Liver (tissue), 9 donors: Measurements from ENCODE around the gene XKR7. TPM values are rescaled to one million over a fixed set of nuclear protein-coding genes. Genes with fewer than 3 reads are reported as not detected.

Source experiments
- DNase-seq: peaks from one replicate; pipeline ENCODE4 v3.0.0-alpha.2; 2017; ENCODE audit warnings: low spot score
- H3K27ac ChIP-seq, 2 donors: one replicate each; pipeline ENCODE4 v1.7.0; 2013; ENCODE audit warnings: inconsistent platforms in 2 of 2, low read length in 2 of 2, control low read depth in 1 of 2, low read depth in 1 of 2, mild to moderate bottlenecking in 1 of 2
- H3K27me3 ChIP-seq, 4 donors: one replicate each; pipeline versions ENCODE4 v1.6.1 to v1.7.0; 2013; ENCODE audit warnings: low read length in 3 of 4, inconsistent platforms in 1 of 4, mild to moderate bottlenecking in 1 of 4, moderate library complexity in 1 of 4; ENCODE audit not compliant: control insufficient read depth in 4 of 4, insufficient read depth in 4 of 4
- H3K36me3 ChIP-seq, 4 donors: one replicate each; pipeline versions ENCODE4 v1.6.1 to v1.7.0; 2013; ENCODE audit warnings: low read length in 3 of 4, mild to moderate bottlenecking in 3 of 4, low read depth in 1 of 4, moderate library complexity in 1 of 4; ENCODE audit not compliant: control insufficient read depth in 4 of 4, insufficient read depth in 3 of 4
- H3K4me1 ChIP-seq, 4 donors: one replicate each; pipeline versions ENCODE4 v1.6.1 to v1.7.0; 2013; ENCODE audit warnings: low read length in 3 of 4, mild to moderate bottlenecking in 3 of 4, moderate library complexity in 1 of 4; ENCODE audit not compliant: control insufficient read depth in 4 of 4, insufficient read depth in 4 of 4
- H3K4me3 ChIP-seq, 3 donors: one replicate each; pipeline versions ENCODE4 v1.6.1 to v1.7.0; 2013; ENCODE audit warnings: low read length in 3 of 3, control low read depth in 1 of 3, low read depth in 1 of 3, mild to moderate bottlenecking in 1 of 3
- H3K9ac ChIP-seq, 2 donors: one replicate each; pipeline ENCODE4 v1.7.0; 2013; ENCODE audit warnings: low read length in 2 of 2, mild to moderate bottlenecking in 2 of 2, moderate library complexity in 2 of 2, control low read depth in 1 of 2, low read depth in 1 of 2
- H3K9me3 ChIP-seq, 4 donors: one replicate each; pipeline versions ENCODE4 v1.6.1 to v1.7.0; 2013; ENCODE audit warnings: low read length in 3 of 4; ENCODE audit not compliant: control insufficient read depth in 4 of 4
- CTCF ChIP-seq: fragments of 150-350 bp; IDR thresholded peaks from 2 replicates; pipeline ENCODE4 v1.5.1; 2017; ENCODE audit warnings: improper control_type of control experiment, low read depth, low read length; ENCODE audit not compliant: missing input control
- FOXA1 ChIP-seq: IDR thresholded peaks from 2 replicates; pipeline ENCODE4 v1.6.1; 2016; ENCODE audit warnings: antibody characterized with exemption
- FOXA2 ChIP-seq: IDR thresholded peaks from 2 replicates; pipeline ENCODE4 v1.6.1; 2016; ENCODE audit warnings: antibody characterized with exemption
- GABPA ChIP-seq, 2 donors: IDR thresholded peaks in 1 of 2; conservative IDR thresholded peaks in 1 of 2; 2 replicates each; pipeline ENCODE4 v1.6.1; 2016; ENCODE audit warnings: antibody characterized with exemption in 2 of 2, mild to moderate bottlenecking in 1 of 2, moderate library complexity in 1 of 2
- HNF4A ChIP-seq, 2 donors: conservative IDR thresholded peaks; 2 replicates each; pipeline ENCODE4 v1.6.1; 2016; ENCODE audit warnings: antibody characterized with exemption in 2 of 2, mild to moderate bottlenecking in 2 of 2
- JUND ChIP-seq, 2 donors: IDR thresholded peaks; 2 replicates each; pipeline ENCODE4 v1.6.1; 2016; ENCODE audit warnings: antibody characterized with exemption in 2 of 2
- MAX ChIP-seq: IDR thresholded peaks from 2 replicates; pipeline ENCODE4 v1.6.1; 2016; ENCODE audit warnings: antibody characterized with exemption
- RAD21 ChIP-seq, 2 donors: IDR thresholded peaks; 2 replicates each; pipeline ENCODE4 v1.6.1; 2016; ENCODE audit warnings: antibody characterized with exemption in 2 of 2, mild to moderate bottlenecking in 2 of 2
- REST ChIP-seq: IDR thresholded peaks from 2 replicates; pipeline ENCODE4 v1.6.1; 2016; ENCODE audit warnings: antibody characterized with exemption, mild to moderate bottlenecking
- RXRA ChIP-seq, 2 donors: IDR thresholded peaks; 2 replicates each; pipeline ENCODE4 v1.6.1; 2017 to 2018; ENCODE audit warnings: antibody characterized with exemption in 2 of 2, mild to moderate bottlenecking in 1 of 2
- SP1 ChIP-seq: IDR thresholded peaks from 2 replicates; pipeline ENCODE4 v1.6.1; 2018; ENCODE audit warnings: antibody characterized with exemption, mild to moderate bottlenecking
- TAF1 ChIP-seq: conservative IDR thresholded peaks from 2 replicates; pipeline ENCODE4 v1.6.1; 2016; ENCODE audit warnings: antibody characterized with exemption, mild to moderate bottlenecking
- YY1 ChIP-seq: IDR thresholded peaks from 2 replicates; pipeline ENCODE4 v1.6.1; 2016; ENCODE audit warnings: antibody characterized with exemption, mild to moderate bottlenecking
- ZBTB33 ChIP-seq: IDR thresholded peaks from 2 replicates; pipeline ENCODE4 v1.6.1; 2016; ENCODE audit warnings: antibody characterized with exemption
- WGBS: extraction: QIAGEN DNeasy Blood & Tissue Kit; methylation state at CpG from one replicate; pipeline ENCODE4 v1.1.7; 2013; 5-methylcytosine and 5-hydroxymethylcytosine counted together
- polyA plus RNA-seq, 2 donors: library from polyadenylated mRNA; stranded (reverse) in 1 of 2; unstranded in 1 of 2; fragments of 200-250 nt in 1 of 2; fragments of >200 nt in 1 of 2; fragmentation: Nextera tagmentation in 1 of 2; extraction: Ambion mirVana in 1 of 2; gene quantifications; one replicate each; pipeline versions ENCODE4 v1.2.1 to v1.2.3, GENCODE V29; 2013 to 2015
- total RNA-seq, 2 donors: library from RNA; depleted of rRNA; stranded (reverse); fragments of >200 nt; gene quantifications; one replicate each; pipeline ENCODE4 v1.2.3, GENCODE V29; 2014
- donor health status: healthy.
- donor health status: healthy.
- donor health status: healthy.
- donor health status: healthy.
- donor health status: healthy.

Gene XKR7
- total and polyA plus RNA-seq, 4 donors, result under 0.01 to 0.05 TPM; not detected in 2

- TF ChIP-seq REST (no peak), GABPA (IDR thresholded peaks at IDR 0.05 in 1 of 2, conservative IDR thresholded peaks at IDR 0.05 in 1 of 2) (no peak), HNF4A (conservative IDR thresholded peaks at IDR 0.05) (no peak), FOXA1 (no peak), YY1 (no peak), JUND (IDR thresholded peaks at IDR 0.05) (no peak), CTCF (no peak), FOXA2 (no peak)
Observed at GRCh38 chr20:32003325-32003724, 35.4 kb downstream of the XKR7 start (continued).

- peaks cover 0 to 2% (median 0%) of the 10 kb centered on the region in 4 donors for H3K4me1 ChIP-seq
- no peak overlapping the region for H3K27ac ChIP-seq
- H3K9ac ChIP-seq, result no peak overlapping the region
- H3K9me3 ChIP-seq, result no peaks in the 10 kb centered on the region
- no peaks in the 10 kb centered on the region for H3K27me3 ChIP-seq
- no peak for DNase-seq
- H3K4me3 ChIP-seq, result no peak overlapping the region
- TF ChIP-seq YY1 (no peak), MAX (no peak), RAD21 (IDR thresholded peaks at IDR 0.05) (no peak), SP1 (no peak), FOXA2 (no peak), CTCF (no peak), JUND (IDR thresholded peaks at IDR 0.05) (no peak)
- no peaks in the 10 kb centered on the region for H3K36me3 ChIP-seq
Observed at GRCh38 chr20:32004963-32005362, 37.0 kb downstream of the XKR7 start.

GRCh38 chr20:32006053-32006452 is 38.1 kb downstream of the XKR7 start:
- peaks cover 0 to 2% (median 0%) of the 10 kb centered on the region in 4 donors for H3K4me1 ChIP-seq
- no peak overlapping the region for H3K4me3 ChIP-seq
- 84% methylated on average over 5 of the region's 5 CpGs for WGBS
- no peak overlapping the region for H3K9ac ChIP-seq
- no peak overlapping the region for H3K27ac ChIP-seq
- H3K27me3 ChIP-seq, result no peaks in the 10 kb centered on the region
- H3K9me3 ChIP-seq, result no peaks in the 10 kb centered on the region
- no peaks in the 10 kb centered on the region for H3K36me3 ChIP-seq
- no peak for DNase-seq
- TF ChIP-seq REST, result no peak
- no peak for TF ChIP-seq YY1
- no peak for TF ChIP-seq TAF1
- TF ChIP-seq RXRA (IDR thresholded peaks at IDR 0.05), result no peak
- TF ChIP-seq FOXA1, result no peak
- no peak for TF ChIP-seq ZBTB33
- TF ChIP-seq HNF4A (conservative IDR thresholded peaks at IDR 0.05), result no peak
- TF ChIP-seq JUND (IDR thresholded peaks at IDR 0.05), result no peak
